ENCODE data around the gene LAMA2. TPM values are rescaled to one million over a fixed set of nuclear protein-coding genes. Genes with fewer than 3 reads are reported as not detected.

LAMA2 gene
- polyA plus RNA-seq, 1 donor from 2014 or later = 0.05 TPM

GRCh38 chr6:129491436-129491835 is 608.5 kb downstream of the LAMA2 start:
- Mint-ChIP-seq H3K36me3 (no peaks in the 10 kb centered on the region), H3K4me1 (peaks cover 14 to 21% (median 17%) of the 10 kb centered on the region in 3 donors), H3K27ac (peak overlapping the region; percentile 79 to 88 (median 81)), H3K27me3 (no peaks in the 10 kb centered on the region), H3K9me3 (no peaks in the 10 kb centered on the region), H3K4me3 (peak overlapping the region in 3 of 4 donors; percentile 71 to 93 (median 89))

DNA sequence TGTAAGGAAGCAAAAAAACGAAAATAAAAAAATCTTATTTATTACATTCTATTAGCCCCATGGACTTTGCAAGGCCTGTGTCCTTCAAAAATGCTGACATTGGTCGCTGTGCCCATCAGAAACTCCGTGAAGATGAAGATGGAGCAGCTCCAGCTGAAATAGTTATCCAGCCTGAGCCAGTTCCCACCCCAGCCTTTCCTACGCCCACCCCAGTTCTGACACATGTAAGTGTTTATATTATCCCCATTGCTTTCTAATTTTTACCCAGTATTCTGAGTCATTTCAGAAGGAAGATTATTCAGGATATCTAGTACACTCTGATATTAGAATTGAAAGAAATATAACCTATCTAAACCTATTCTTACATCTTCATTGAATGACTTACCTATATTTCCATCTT is 609.3 kb downstream of the LAMA2 start:
- Mint-ChIP-seq H3K27ac (no peak overlapping the region), H3K4me1 (peaks cover 14 to 21% (median 17%) of the 10 kb centered on the region in 3 donors), H3K9me3 (no peaks in the 10 kb centered on the region)

GRCh38 chr6:129493354-129493902 is 610.5 kb downstream of the LAMA2 start:
- Mint-ChIP-seq H3K36me3 (no peaks in the 10 kb centered on the region), H3K4me3 (no peak overlapping the region), H3K27me3 (no peaks in the 10 kb centered on the region), H3K4me1 (peaks cover 14 to 21% (median 17%) of the 10 kb centered on the region in 3 donors), H3K27ac (no peak overlapping the region), H3K9me3 (no peaks in the 10 kb centered on the region)

More for the DNA sequence above, 609.3 kb downstream of the LAMA2 start:
- H3K4me3 Mint-ChIP-seq = no peak overlapping the region
- H3K36me3 Mint-ChIP-seq = no peaks in the 10 kb centered on the region
- H3K27me3 Mint-ChIP-seq = no peaks in the 10 kb centered on the region

GRCh38 chr6:129494099-129494498 is 611.2 kb downstream of the LAMA2 start:
- H3K4me1 Mint-ChIP-seq = peaks cover 14 to 21% (median 21%) of the 10 kb centered on the region in 3 donors
- H3K27me3 Mint-ChIP-seq = no peaks in the 10 kb centered on the region
- H3K9me3 Mint-ChIP-seq = no peaks in the 10 kb centered on the region
- H3K36me3 Mint-ChIP-seq = no peaks in the 10 kb centered on the region
- H3K4me3 Mint-ChIP-seq = no peak overlapping the region
- H3K27ac Mint-ChIP-seq = no peak overlapping the region

GRCh38 chr6:129494586-129494985 is 611.6 kb downstream of the LAMA2 start:
- Mint-ChIP-seq H3K4me3 (no peak overlapping the region), H3K27me3 (no peaks in the 10 kb centered on the region), H3K36me3 (no peaks in the 10 kb centered on the region), H3K27ac (no peak overlapping the region), H3K4me1 (peaks cover 14 to 22% (median 20%) of the 10 kb centered on the region in 3 donors), H3K9me3 (no peaks in the 10 kb centered on the region)

- Mint-ChIP-seq H3K27ac (no peak overlapping the region), H3K27me3 (no peaks in the 10 kb centered on the region), H3K9me3 (no peaks in the 10 kb centered on the region), H3K4me1 (peaks cover 7 to 16% (median 10%) of the 10 kb centered on the region in 3 donors), H3K4me3 (no peak overlapping the region), H3K36me3 (no peaks in the 10 kb centered on the region)
Measured at GRCh38 chr6:129495652-129496051, 612.7 kb downstream of the LAMA2 start.

DNA sequence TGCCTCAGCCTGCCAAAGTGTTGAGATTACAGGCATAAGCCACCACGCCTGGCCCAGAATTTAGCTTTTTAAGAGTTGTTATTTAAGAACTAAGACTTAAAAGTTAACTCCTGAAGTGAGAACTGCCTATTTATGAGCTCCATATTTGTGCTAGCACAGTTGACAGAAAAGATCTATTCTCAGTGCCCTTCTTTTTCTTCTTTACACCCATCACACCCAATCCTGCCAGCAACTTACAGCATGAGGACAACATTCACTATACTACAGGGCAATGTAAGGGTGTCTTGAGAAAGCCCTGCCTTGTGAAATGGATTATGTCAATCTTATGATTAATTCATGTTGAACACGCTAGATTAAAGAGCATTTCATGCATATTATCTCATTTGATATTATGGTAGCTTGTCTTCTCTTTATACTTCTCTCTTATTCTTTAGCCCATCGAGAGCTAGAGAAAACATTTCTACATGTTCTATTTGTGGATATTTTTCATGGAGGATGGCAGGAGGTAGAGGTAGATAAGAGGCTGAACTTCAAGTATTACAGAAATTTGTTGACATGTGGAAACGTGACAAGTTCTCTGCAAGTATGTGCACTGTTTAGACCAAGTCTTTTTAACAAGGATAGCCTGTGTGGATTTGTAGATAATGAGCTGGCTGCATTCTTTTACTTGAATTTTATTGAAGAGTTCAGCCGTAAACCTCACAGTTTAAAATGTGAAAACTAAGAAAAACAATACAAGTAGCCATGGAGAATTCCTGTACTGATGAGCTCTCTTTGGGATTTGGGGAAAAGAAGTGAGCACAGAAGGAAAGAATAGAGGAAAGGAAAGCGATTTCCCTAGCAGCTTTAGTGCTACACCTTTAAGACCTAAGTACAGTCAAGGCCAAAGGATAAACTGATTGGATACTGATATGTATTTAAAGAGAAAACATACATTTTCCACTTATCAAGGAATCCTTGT is 614.8 kb downstream of the LAMA2 start:
- Mint-ChIP-seq H3K4me3 (no peak overlapping the region), H3K27me3 (no peaks in the 10 kb centered on the region), H3K9me3 (no peaks in the 10 kb centered on the region), H3K4me1 (peaks cover 0 to 10% (median 7%) of the 10 kb centered on the region in 3 donors), H3K36me3 (no peaks in the 10 kb centered on the region), H3K27ac (no peak overlapping the region)

DNA sequence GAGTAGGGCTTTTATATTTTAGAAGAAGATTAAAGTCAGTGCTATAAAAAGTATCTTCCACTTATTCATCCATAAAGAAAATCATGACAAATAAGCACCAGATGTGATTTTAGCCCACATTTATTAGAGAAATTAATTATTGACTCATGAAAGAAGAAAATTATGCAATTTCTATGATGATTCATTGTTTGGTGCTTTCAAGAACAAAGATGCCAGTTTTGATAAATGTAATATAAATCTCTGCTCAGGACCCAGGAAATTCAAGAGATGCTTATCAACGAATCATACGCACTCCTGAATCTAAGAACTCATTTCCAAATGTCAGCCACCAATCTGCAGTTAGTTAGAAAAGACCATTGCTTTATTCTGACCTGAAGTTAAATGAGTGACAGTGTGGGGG is 615.6 kb downstream of the LAMA2 start:
- Mint-ChIP-seq H3K4me1 (peaks cover 0 to 10% (median 7%) of the 10 kb centered on the region in 3 donors), H3K27me3 (no peaks in the 10 kb centered on the region), H3K27ac (no peak overlapping the region), H3K9me3 (no peaks in the 10 kb centered on the region), H3K36me3 (no peaks in the 10 kb centered on the region), H3K4me3 (peak overlapping the region in 1 of 4 donors; percentile 19)

GRCh38 chr6:129498950-129499842 is 616.3 kb downstream of the LAMA2 start:
- H3K27me3 Mint-ChIP-seq = no peaks in the 10 kb centered on the region
- peak overlapping the region in 2 of 4 donors; percentile 1 to 19 for H3K4me3 Mint-ChIP-seq
- peaks cover 0 to 10% (median 7%) of the 10 kb centered on the region in 3 donors for H3K4me1 Mint-ChIP-seq
- no peaks in the 10 kb centered on the region for H3K36me3 Mint-ChIP-seq
- H3K9me3 Mint-ChIP-seq = no peaks in the 10 kb centered on the region
- no peak overlapping the region for H3K27ac Mint-ChIP-seq

- H3K9me3 Mint-ChIP-seq = no peaks in the 10 kb centered on the region
- H3K27ac Mint-ChIP-seq = no peak overlapping the region
Measured at GRCh38 chr6:129499843-129500219, 616.9 kb downstream of the LAMA2 start.

DNA sequence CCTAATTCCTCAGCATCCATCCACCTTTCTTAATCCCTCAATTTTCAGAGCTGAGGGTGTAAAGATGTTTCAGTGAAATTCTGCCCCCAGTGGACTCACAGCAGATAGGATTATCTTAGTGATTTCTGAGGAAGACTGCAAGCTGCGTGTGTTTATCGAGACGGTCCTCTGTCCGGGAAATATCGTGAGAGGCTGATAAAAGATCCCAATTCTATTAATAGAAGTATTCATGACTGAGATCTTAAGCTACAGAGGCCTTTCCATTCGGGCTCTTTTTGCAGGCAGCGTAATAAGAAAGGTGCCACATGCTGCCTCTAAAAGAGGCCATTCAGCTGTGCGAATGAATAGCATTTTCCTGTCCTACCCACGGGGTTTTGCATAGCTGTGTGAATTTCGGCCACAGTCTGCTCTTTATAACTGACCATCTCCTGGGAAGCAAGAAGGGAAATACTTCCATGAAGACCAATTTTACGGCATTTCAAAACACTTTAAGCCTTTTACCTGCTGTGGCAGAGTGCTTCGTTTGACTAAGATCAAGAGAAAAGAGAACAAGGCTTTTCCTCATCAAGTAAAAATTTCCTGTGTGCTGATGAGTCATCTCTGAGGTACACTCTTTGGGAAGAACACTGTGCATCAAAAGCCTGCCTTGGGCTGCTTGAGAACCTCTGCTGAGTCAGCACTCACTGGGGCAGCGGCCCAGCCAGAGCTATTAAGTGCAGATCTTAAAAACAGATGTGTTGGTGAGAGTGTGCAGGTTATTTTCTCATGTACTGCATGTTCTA is 618.2 kb downstream of the LAMA2 start:
- Mint-ChIP-seq H3K4me1 (peaks cover 0 to 10% (median 7%) of the 10 kb centered on the region in 3 donors), H3K27me3 (no peaks in the 10 kb centered on the region), H3K4me3 (no peak overlapping the region), H3K9me3 (no peaks in the 10 kb centered on the region), H3K27ac (no peak overlapping the region), H3K36me3 (peaks cover 1% of the 10 kb centered on the region)

More at GRCh38 chr6:129499843-129500219, 616.9 kb downstream of the LAMA2 start:
- Mint-ChIP-seq H3K36me3 (no peaks in the 10 kb centered on the region), H3K4me3 (no peak overlapping the region), H3K27me3 (no peaks in the 10 kb centered on the region), H3K4me1 (peaks cover 0 to 10% (median 7%) of the 10 kb centered on the region in 3 donors)

- Mint-ChIP-seq H3K4me1 (peaks cover 0 to 10% (median 7%) of the 10 kb centered on the region in 3 donors), H3K27ac (no peak overlapping the region), H3K9me3 (no peaks in the 10 kb centered on the region), H3K4me3 (no peak overlapping the region), H3K36me3 (peaks cover 1% of the 10 kb centered on the region), H3K27me3 (no peaks in the 10 kb centered on the region)
Measured at GRCh38 chr6:129501740-129502660, 619.1 kb downstream of the LAMA2 start.

DNA sequence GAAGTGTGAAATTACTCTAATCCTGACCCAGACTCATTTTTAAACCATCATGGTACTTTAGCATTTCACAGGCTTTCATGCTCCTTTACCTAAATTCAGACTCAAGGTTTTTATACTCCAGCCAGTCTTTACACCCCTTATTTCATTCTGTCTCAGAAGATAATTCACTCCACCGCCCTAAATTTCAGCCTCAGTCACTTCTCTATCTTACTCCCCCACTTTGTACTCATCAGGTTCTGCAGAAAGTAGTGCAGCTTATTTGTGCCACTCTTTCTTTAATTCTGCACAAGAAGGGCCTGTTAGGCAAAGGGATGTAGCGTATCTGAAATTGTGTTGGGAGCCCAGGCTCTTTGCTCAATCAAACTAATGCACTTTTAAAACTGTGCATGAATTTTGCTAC is 621.5 kb downstream of the LAMA2 start:
- peaks cover 1% of the 10 kb centered on the region for H3K36me3 Mint-ChIP-seq
- H3K9me3 Mint-ChIP-seq = no peaks in the 10 kb centered on the region
- no peaks in the 10 kb centered on the region for H3K27me3 Mint-ChIP-seq
- no peak overlapping the region for H3K4me3 Mint-ChIP-seq
- H3K27ac Mint-ChIP-seq = no peak overlapping the region
- peaks cover 0 to 3% (median 0%) of the 10 kb centered on the region in 3 donors for H3K4me1 Mint-ChIP-seq
